Chondrocyte (in vitro differentiated cells): ENCODE data around the gene KYAT1. TPM values are rescaled to one million over a fixed set of nuclear protein-coding genes. Genes with fewer than 3 reads are reported as not detected.

Source experiments
- DNase-seq: peaks from one replicate; pipeline ENCODE4 v3.0.0; 2021; ENCODE audit warnings: mixed read lengths, low spot score
- H3K27ac Mint-ChIP-seq: one replicate; pipeline ENCODE4 v1.8.0; 2021; ENCODE audit warnings: mild to moderate bottlenecking, moderate library complexity, mixed read lengths; ENCODE audit not compliant: unreplicated experiment
- H3K27me3 Mint-ChIP-seq: 2 replicates; pipeline ENCODE4 v1.8.0; 2021; ENCODE audit warnings: low read depth, mixed read lengths
- H3K36me3 Mint-ChIP-seq: 2 replicates; pipeline ENCODE4 v1.8.0; 2021; ENCODE audit warnings: low read depth, mixed read lengths
- H3K4me1 Mint-ChIP-seq: 2 replicates; pipeline ENCODE4 v1.8.0; 2021; ENCODE audit warnings: low read depth, mild to moderate bottlenecking, mixed read lengths
- H3K4me3 Mint-ChIP-seq: one replicate; pipeline ENCODE4 v1.8.0; 2021; ENCODE audit warnings: mild to moderate bottlenecking, moderate library complexity, mixed read lengths; ENCODE audit not compliant: unreplicated experiment
- H3K9me3 Mint-ChIP-seq: 2 replicates; pipeline ENCODE4 v1.8.0; 2021; ENCODE audit warnings: low read depth, mixed read lengths
- total RNA-seq: library from RNA; stranded (reverse); gene quantifications from 3 replicates; pipeline ENCODE4 v1.2.1, GENCODE V29; 2021
- TF ChIP-seq, protein P1 (sequence below): fragments of 200-600 bp; sonication (generic); IDR thresholded peaks from 2 replicates; pipeline ENCODE4 v1.5.0; 2021; ENCODE audit warnings: antibody characterized with exemption, mild to moderate bottlenecking, moderate library complexity

The KYAT1 gene
- total RNA-seq, 1 donor from 2014 or later: 3.6 TPM

- H3K27me3 Mint-ChIP-seq: no peaks in the 10 kb centered on the region
- no peak overlapping the region for H3K4me3 Mint-ChIP-seq
- no peaks in the 10 kb centered on the region for H3K9me3 Mint-ChIP-seq
- peaks cover 12% of the 10 kb centered on the region for H3K36me3 Mint-ChIP-seq
- no peak overlapping the region for H3K27ac Mint-ChIP-seq
- no peak for DNase-seq
- TF ChIP-seq, protein P1, sequence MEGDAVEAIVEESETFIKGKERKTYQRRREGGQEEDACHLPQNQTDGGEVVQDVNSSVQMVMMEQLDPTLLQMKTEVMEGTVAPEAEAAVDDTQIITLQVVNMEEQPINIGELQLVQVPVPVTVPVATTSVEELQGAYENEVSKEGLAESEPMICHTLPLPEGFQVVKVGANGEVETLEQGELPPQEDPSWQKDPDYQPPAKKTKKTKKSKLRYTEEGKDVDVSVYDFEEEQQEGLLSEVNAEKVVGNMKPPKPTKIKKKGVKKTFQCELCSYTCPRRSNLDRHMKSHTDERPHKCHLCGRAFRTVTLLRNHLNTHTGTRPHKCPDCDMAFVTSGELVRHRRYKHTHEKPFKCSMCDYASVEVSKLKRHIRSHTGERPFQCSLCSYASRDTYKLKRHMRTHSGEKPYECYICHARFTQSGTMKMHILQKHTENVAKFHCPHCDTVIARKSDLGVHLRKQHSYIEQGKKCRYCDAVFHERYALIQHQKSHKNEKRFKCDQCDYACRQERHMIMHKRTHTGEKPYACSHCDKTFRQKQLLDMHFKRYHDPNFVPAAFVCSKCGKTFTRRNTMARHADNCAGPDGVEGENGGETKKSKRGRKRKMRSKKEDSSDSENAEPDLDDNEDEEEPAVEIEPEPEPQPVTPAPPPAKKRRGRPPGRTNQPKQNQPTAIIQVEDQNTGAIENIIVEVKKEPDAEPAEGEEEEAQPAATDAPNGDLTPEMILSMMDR: no peak
- H3K4me1 Mint-ChIP-seq: peaks cover 14% of the 10 kb centered on the region
These were observed 56.8 kb downstream of the KYAT1 start for GRCh38 chr9:128824911-128825310.

GRCh38 chr9:128823903-128824406 is 57.8 kb downstream of the KYAT1 start:
- Mint-ChIP-seq H3K36me3 (peaks cover 12% of the 10 kb centered on the region), H3K9me3 (no peaks in the 10 kb centered on the region), H3K27ac (no peak overlapping the region)

GRCh38 chr9:128823362-128823902 is 58.3 kb downstream of the KYAT1 start:
- H3K4me3 Mint-ChIP-seq: no peak overlapping the region
- TF ChIP-seq, protein P1: no peak
- DNase-seq: no peak
- H3K9me3 Mint-ChIP-seq: no peaks in the 10 kb centered on the region
- peaks cover 11% of the 10 kb centered on the region for H3K4me1 Mint-ChIP-seq
- H3K27ac Mint-ChIP-seq: no peak overlapping the region
- no peaks in the 10 kb centered on the region for H3K27me3 Mint-ChIP-seq
- H3K36me3 Mint-ChIP-seq: peaks cover 9% of the 10 kb centered on the region

More at GRCh38 chr9:128823903-128824406, 57.8 kb downstream of the KYAT1 start:
- Mint-ChIP-seq H3K4me1 (peaks cover 17% of the 10 kb centered on the region), H3K27me3 (no peaks in the 10 kb centered on the region), H3K4me3 (no peak overlapping the region)
- no peak for DNase-seq
- TF ChIP-seq, protein P1: no peak

- TF ChIP-seq, protein P1: no peak
- Mint-ChIP-seq H3K36me3 (peaks cover 9% of the 10 kb centered on the region), H3K9me3 (no peaks in the 10 kb centered on the region), H3K4me3 (no peak overlapping the region), H3K4me1 (peaks cover 11% of the 10 kb centered on the region), H3K27me3 (no peaks in the 10 kb centered on the region), H3K27ac (no peak overlapping the region)
- DNase-seq: no peak
These were observed 59.2 kb downstream of the KYAT1 start for GRCh38 chr9:128822407-128823042.

DNA sequence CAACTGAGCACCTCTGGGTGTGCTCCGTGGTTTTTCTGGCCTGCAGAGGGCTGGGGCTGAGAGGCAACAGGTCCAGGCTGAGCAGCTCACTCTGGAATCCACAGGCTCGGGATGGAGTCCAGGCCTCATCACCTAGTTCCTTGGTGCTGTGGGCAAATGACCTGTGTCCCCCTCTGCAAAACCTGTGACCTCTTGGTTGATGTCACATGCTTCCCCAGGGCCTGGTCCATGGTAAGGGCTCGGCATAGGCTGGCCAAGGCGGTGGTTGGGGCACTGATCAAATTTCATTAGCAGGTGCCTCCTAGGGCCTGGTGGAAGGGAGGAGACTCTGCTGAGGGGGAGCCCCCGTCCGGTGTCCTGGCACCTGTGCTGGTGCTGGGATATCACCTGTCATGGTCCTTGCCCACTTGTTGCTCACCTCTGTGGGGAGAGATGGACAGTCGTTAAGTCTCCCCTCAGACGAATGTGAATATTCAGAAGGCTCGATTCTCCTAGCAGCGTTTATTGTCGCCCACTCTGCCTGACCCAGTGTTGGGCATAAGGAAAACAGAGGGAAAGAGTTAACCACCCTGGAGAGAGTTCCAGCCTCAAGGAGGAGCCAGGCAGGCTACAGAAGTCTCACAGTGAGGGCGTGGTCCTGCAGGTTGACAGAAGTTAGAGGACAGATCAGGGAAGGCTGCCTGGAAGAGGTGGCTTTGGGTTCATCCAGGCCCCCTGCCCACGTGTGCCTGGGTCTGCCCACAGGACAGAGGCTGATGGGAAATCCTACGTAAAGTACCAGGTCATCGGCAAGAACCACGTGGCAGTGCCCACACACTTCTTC is 60.0 kb downstream of the KYAT1 start:
- peaks cover 11% of the 10 kb centered on the region for H3K4me1 Mint-ChIP-seq
- TF ChIP-seq, protein P1: no peak
- H3K27ac Mint-ChIP-seq: no peak overlapping the region
- peaks cover 9% of the 10 kb centered on the region for H3K36me3 Mint-ChIP-seq
- no peak for DNase-seq
- no peaks in the 10 kb centered on the region for H3K9me3 Mint-ChIP-seq
- H3K4me3 Mint-ChIP-seq: no peak overlapping the region
- H3K27me3 Mint-ChIP-seq: no peaks in the 10 kb centered on the region
